GM21825 (cell line): Measurements from ENCODE around the gene CLPTM1L.
"Not testable (repeated sequence)": the region's sequence is repeated elsewhere in the genome, so short reads cannot be mapped to it uniquely, and the experiment has no call there.

ENCODE experiments used
- ATAC-seq: cut with Tn5 transposase; IDR thresholded peaks from one replicate; pipeline ENCODE4 v1.9.1; 2021; ENCODE audit warnings: mild to moderate bottlenecking, moderate library complexity; ENCODE audit not compliant: unreplicated experiment

The CLPTM1L gene

GRCh38 chr5:1280177-1281037 is 64.5 kb downstream of the CLPTM1L start:
- ATAC-seq = no peak

GRCh38 chr5:1279443-1280151 is 65.3 kb downstream of the CLPTM1L start:
- no peak for ATAC-seq

- ATAC-seq = no peak
These were observed 66.0 kb downstream of the CLPTM1L start for GRCh38 chr5:1278656-1279442.

GRCh38 chr5:1278216-1278615 is 66.7 kb downstream of the CLPTM1L start:
- no peak for ATAC-seq

- no peak for ATAC-seq
These were observed 67.1 kb downstream of the CLPTM1L start for GRCh38 chr5:1277781-1278180.

GRCh38 chr5:1277331-1277730 is 67.6 kb downstream of the CLPTM1L start:
- ATAC-seq = no peak

GRCh38 chr5:1276930-1277329 is 68.0 kb downstream of the CLPTM1L start:
- no peak for ATAC-seq

GRCh38 chr5:1275397-1276391 is 69.2 kb downstream of the CLPTM1L start:
- ATAC-seq = not testable (repeated sequence)

GRCh38 chr5:1274471-1274870 is 70.4 kb downstream of the CLPTM1L start:
- ATAC-seq = no peak

GRCh38 chr5:1273745-1274144 is 71.2 kb downstream of the CLPTM1L start:
- ATAC-seq = no peak

GRCh38 chr5:1272201-1272600 is 72.7 kb downstream of the CLPTM1L start:
- no peak for ATAC-seq

- no peak for ATAC-seq
These were observed 73.7 kb downstream of the CLPTM1L start for GRCh38 chr5:1270933-1271914.

- no peak for ATAC-seq
These were observed 74.5 kb downstream of the CLPTM1L start for GRCh38 chr5:1270426-1270825.

GRCh38 chr5:1268666-1269065 is 76.2 kb downstream of the CLPTM1L start:
- no peak for ATAC-seq

- ATAC-seq = no peak
These were observed 76.8 kb downstream of the CLPTM1L start for GRCh38 chr5:1268056-1268455.
